Activated T-cell treated with anti-CD3 and anti-CD28 coated beads, Interleukin-2, amount 50 U/mL, for 24 hours (primary cell): Measurements from ENCODE around the gene KLF7.

Experiments used
- DNase-seq: peaks from one replicate; pipeline ENCODE4 v3.0.0-alpha.2; 2020
- H3K27ac Mint-ChIP-seq: 2 replicates; pipeline ENCODE4 v1.8.0; 2020; ENCODE audit warnings: mild to moderate bottlenecking, mixed read lengths
- H3K27me3 Mint-ChIP-seq: 2 replicates; pipeline ENCODE4 v1.8.0; 2020; ENCODE audit warnings: mixed read lengths
- H3K36me3 Mint-ChIP-seq: 2 replicates; pipeline ENCODE4 v1.8.0; 2020; ENCODE audit warnings: low read depth, mixed read lengths
- H3K4me1 Mint-ChIP-seq: 2 replicates; pipeline ENCODE4 v1.8.0; 2020; ENCODE audit warnings: low read depth, mixed read lengths
- H3K4me3 Mint-ChIP-seq: 2 replicates; pipeline ENCODE4 v1.8.0; 2020; ENCODE audit warnings: mild to moderate bottlenecking, moderate library complexity, mixed read lengths
- H3K9me3 Mint-ChIP-seq: 2 replicates; pipeline ENCODE4 v1.8.0; 2020; ENCODE audit warnings: mixed read lengths

Gene KLF7

DNA sequence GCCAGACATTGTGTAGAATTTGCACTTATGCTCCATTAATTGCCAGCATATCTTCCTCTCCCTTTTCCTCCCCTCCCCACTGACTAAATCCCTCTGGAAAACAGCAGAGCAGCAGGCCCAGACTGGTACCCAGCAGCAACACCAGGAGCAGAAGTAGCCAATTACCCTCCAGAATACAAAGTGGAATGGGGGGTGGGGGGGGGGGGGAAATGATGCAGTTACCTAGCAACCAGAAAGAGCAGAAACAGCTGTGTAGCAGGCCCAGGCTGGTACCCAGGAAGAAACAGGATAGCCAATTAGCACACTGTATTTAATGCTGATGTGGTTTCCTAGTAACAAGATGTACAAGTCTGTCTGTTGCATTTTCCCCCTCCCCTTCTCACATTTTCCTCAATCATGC, 52.3 kb downstream of the KLF7 start:
- H3K9me3 Mint-ChIP-seq: no peaks in the 10 kb centered on the region
- peaks cover 36% of the 10 kb centered on the region for H3K4me1 Mint-ChIP-seq
- no peak overlapping the region for H3K27ac Mint-ChIP-seq
- DNase-seq: no peak
- H3K4me3 Mint-ChIP-seq: no peak overlapping the region
- H3K27me3 Mint-ChIP-seq: no peaks in the 10 kb centered on the region
- peaks cover 13% of the 10 kb centered on the region for H3K36me3 Mint-ChIP-seq

DNA sequence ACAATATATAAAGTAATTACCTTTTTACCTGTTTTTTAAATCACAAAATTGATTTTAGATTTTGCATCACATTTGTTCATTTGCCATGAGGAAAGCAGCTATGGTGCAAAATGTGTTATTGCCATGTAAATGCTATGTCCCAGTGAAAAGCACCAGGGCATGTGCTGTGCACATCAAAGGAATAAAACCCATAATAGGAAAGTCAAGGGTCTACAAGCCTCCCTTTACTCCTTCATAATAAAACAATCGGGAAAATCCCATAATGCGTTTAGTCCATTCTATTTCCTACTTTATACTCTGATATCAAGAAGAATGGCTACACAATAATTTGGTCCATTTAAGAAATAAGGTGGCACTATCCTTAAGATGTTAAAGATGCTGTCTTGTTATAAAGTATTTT, 53.0 kb downstream of the KLF7 start:
- peaks cover 41% of the 10 kb centered on the region for H3K4me1 Mint-ChIP-seq
- H3K9me3 Mint-ChIP-seq: no peaks in the 10 kb centered on the region

GRCh38 chr2:207112383-207112782, 53.4 kb downstream of the KLF7 start:
- no peak for DNase-seq
- Mint-ChIP-seq H3K36me3 (peaks cover 16% of the 10 kb centered on the region), H3K27me3 (no peaks in the 10 kb centered on the region), H3K9me3 (no peaks in the 10 kb centered on the region), H3K4me1 (peaks cover 45% of the 10 kb centered on the region), H3K27ac (no peak overlapping the region), H3K4me3 (no peak overlapping the region)

More for the DNA sequence above, 53.0 kb downstream of the KLF7 start:
- no peak overlapping the region for H3K27ac Mint-ChIP-seq
- DNase-seq: no peak
- no peak overlapping the region for H3K4me3 Mint-ChIP-seq
- H3K27me3 Mint-ChIP-seq: no peaks in the 10 kb centered on the region
- H3K36me3 Mint-ChIP-seq: peaks cover 13% of the 10 kb centered on the region

GRCh38 chr2:207111757-207112156, 54.0 kb downstream of the KLF7 start:
- Mint-ChIP-seq H3K9me3 (no peaks in the 10 kb centered on the region), H3K4me1 (peaks cover 49% of the 10 kb centered on the region), H3K27ac (no peak overlapping the region), H3K27me3 (no peaks in the 10 kb centered on the region), H3K36me3 (peaks cover 21% of the 10 kb centered on the region), H3K4me3 (no peak overlapping the region)
- no peak for DNase-seq

DNA sequence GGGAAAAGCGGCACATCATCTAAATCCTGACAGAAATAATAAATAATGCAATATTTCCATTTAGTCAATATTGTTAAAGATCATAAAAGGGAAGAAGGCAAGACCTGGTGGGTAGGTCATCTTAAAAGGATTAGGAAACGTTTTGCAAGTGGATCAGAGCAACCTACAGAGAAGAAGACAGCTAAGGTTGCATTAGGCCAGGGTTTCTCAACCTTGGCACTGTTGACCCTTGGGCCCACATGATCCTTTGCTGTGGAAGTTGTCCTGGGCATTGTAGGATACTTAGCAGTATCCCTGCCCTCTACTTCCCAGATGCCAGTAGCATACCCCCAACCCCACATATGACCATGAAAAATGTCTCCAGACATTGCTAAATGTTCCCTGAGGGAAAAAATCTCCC, 55.0 kb downstream of the KLF7 start:
- Mint-ChIP-seq H3K36me3 (peaks cover 28% of the 10 kb centered on the region), H3K27ac (no peak overlapping the region), H3K4me1 (peaks cover 49% of the 10 kb centered on the region), H3K4me3 (no peak overlapping the region), H3K9me3 (no peaks in the 10 kb centered on the region), H3K27me3 (no peaks in the 10 kb centered on the region)
- DNase-seq: no peak

DNA sequence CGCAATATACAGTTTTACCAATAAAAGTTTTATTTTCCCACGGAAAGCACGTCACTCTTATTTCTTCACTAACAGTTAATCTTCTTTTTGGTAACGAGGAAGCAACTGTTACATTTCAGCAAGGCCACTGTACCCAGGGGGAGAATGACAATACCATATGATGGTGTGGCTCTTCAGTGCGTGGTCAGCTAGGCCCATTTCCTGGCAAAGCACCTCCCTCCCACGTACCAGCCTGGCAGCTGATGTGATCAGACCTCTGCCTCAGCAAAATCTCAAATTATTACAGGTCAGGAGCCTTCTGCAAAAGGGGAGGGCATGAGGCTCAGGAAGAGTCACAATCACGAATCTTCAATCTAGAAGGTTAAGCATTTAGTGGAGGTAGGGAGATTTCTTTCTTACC, 55.4 kb downstream of the KLF7 start:
- Mint-ChIP-seq H3K36me3 (peaks cover 28% of the 10 kb centered on the region), H3K4me3 (no peak overlapping the region), H3K9me3 (no peaks in the 10 kb centered on the region), H3K4me1 (peaks cover 49% of the 10 kb centered on the region), H3K27me3 (no peaks in the 10 kb centered on the region), H3K27ac (no peak overlapping the region)
- no peak for DNase-seq

DNA sequence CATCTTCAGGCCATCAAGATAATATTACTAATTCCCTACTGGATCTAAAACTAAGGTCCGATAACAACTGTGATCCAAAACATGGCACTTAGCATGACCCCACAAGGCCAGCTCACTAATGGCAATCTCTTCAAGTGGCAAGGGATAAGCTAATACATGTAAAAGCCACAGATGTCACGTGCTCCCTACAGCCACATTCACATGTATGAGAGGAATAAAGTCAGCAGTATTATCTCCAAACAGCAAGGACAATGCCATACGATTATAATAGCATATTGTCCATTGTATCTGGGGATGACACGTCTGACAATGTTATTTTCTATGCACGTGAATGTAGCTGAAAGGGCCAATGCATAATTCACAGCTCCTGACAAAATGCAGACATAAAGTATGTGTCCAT, 56.0 kb downstream of the KLF7 start:
- peaks cover 52% of the 10 kb centered on the region for H3K4me1 Mint-ChIP-seq

DNA sequence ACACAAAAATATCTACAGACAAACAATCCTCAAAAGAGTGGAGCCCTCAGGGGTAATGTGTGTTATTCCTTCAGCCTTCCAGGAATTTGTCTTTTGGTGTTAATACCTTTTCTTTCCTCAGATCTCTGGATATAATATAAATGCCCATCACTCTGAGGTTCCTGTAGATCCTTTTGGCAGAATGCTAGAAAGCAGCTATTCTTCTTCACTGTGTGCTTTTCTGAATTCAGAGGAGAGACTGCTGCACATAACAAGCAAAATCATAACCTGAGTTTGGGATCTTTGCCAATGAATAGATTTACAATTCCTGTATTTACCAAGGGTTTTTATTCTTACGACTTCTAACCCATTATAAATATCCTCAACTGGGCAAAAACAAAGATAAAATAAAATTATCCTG, 57.3 kb downstream of the KLF7 start:
- H3K9me3 Mint-ChIP-seq: no peaks in the 10 kb centered on the region
- no peaks in the 10 kb centered on the region for H3K27me3 Mint-ChIP-seq
- no peak for DNase-seq
- H3K36me3 Mint-ChIP-seq: peaks cover 24% of the 10 kb centered on the region
- H3K4me3 Mint-ChIP-seq: no peak overlapping the region
- H3K27ac Mint-ChIP-seq: no peak overlapping the region
- H3K4me1 Mint-ChIP-seq: peaks cover 45% of the 10 kb centered on the region

More for the DNA sequence above, 56.0 kb downstream of the KLF7 start:
- H3K9me3 Mint-ChIP-seq: no peaks in the 10 kb centered on the region
- H3K27ac Mint-ChIP-seq: no peak overlapping the region
- H3K4me3 Mint-ChIP-seq: no peak overlapping the region
- H3K36me3 Mint-ChIP-seq: peaks cover 28% of the 10 kb centered on the region
- DNase-seq: no peak
- no peaks in the 10 kb centered on the region for H3K27me3 Mint-ChIP-seq

GRCh38 chr2:207107551-207107950, 58.2 kb downstream of the KLF7 start:
- Mint-ChIP-seq H3K36me3 (peaks cover 24% of the 10 kb centered on the region), H3K9me3 (no peaks in the 10 kb centered on the region), H3K27me3 (no peaks in the 10 kb centered on the region), H3K4me1 (peaks cover 42% of the 10 kb centered on the region), H3K27ac (no peak overlapping the region), H3K4me3 (peak overlapping the region; percentile 50)
- DNase-seq: no peak

DNA sequence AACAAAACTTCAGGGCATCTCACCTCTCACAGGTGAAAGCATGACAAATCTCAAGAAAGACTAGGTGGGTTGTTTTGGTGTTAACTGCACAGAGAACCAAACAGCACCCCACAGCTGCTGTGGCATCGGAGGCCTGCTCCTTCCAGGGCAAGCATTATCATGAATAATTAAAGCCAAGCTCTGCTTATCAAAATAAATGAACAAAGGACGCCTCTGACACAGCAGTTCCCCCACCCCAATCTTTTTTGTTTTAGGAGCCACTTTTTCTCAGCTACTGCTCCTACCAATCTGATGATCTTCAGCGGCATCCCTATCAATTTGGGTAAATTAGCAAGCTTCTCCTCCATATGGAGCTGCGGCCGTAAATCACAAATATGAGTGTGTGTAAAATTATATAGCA, 58.6 kb downstream of the KLF7 start:
- H3K36me3 Mint-ChIP-seq: peaks cover 24% of the 10 kb centered on the region
- DNase-seq: no peak
- H3K4me1 Mint-ChIP-seq: peaks cover 39% of the 10 kb centered on the region
- no peak overlapping the region for H3K27ac Mint-ChIP-seq
- no peak overlapping the region for H3K4me3 Mint-ChIP-seq
- H3K9me3 Mint-ChIP-seq: no peaks in the 10 kb centered on the region
- H3K27me3 Mint-ChIP-seq: no peaks in the 10 kb centered on the region

- Mint-ChIP-seq H3K27me3 (no peaks in the 10 kb centered on the region), H3K4me1 (peaks cover 22% of the 10 kb centered on the region), H3K4me3 (no peak overlapping the region), H3K27ac (no peak overlapping the region), H3K9me3 (no peaks in the 10 kb centered on the region), H3K36me3 (peaks cover 20% of the 10 kb centered on the region)
- DNase-seq: no peak
Observed at GRCh38 chr2:207103132-207103531, 62.6 kb downstream of the KLF7 start.

GRCh38 chr2:207101984-207102383, 63.8 kb downstream of the KLF7 start:
- Mint-ChIP-seq H3K36me3 (peaks cover 10% of the 10 kb centered on the region), H3K4me1 (peaks cover 14% of the 10 kb centered on the region), H3K27ac (peak overlapping the region; percentile 13), H3K4me3 (no peak overlapping the region), H3K9me3 (no peaks in the 10 kb centered on the region), H3K27me3 (no peaks in the 10 kb centered on the region)
- no peak for DNase-seq

- no peaks in the 10 kb centered on the region for H3K27me3 Mint-ChIP-seq
- H3K27ac Mint-ChIP-seq: no peak overlapping the region
- no peak overlapping the region for H3K4me3 Mint-ChIP-seq
- H3K36me3 Mint-ChIP-seq: no peaks in the 10 kb centered on the region
- DNase-seq: no peak
- H3K9me3 Mint-ChIP-seq: no peaks in the 10 kb centered on the region
- H3K4me1 Mint-ChIP-seq: peaks cover 11% of the 10 kb centered on the region
Observed at GRCh38 chr2:207097278-207097677, 68.5 kb downstream of the KLF7 start.

DNA sequence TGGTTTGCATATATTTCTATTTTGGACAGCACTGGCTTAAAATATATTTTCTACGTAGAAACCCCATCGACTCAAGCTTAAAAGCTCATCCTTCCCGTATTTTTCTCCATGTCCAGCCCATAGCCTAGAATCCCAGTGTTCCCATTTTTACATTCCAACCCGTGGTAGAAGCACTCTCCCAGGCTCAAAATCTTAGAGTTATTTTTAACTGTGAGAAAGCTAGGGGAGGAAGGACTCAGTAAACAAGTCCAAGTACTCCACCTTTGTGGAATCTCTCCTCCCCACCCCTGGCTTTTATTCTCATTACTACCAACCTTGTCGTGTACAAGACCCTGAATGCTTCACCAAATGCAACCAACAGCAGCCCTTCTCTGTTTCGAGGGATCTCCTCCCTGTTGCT, 69.8 kb downstream of the KLF7 start:
- peaks cover 2% of the 10 kb centered on the region for H3K9me3 Mint-ChIP-seq
- DNase-seq: no peak
- no peaks in the 10 kb centered on the region for H3K36me3 Mint-ChIP-seq
- no peak overlapping the region for H3K27ac Mint-ChIP-seq
- peaks cover 17% of the 10 kb centered on the region for H3K4me1 Mint-ChIP-seq
- H3K27me3 Mint-ChIP-seq: no peaks in the 10 kb centered on the region
- H3K4me3 Mint-ChIP-seq: no peak overlapping the region

- Mint-ChIP-seq H3K27ac (no peak overlapping the region), H3K4me3 (no peak overlapping the region), H3K27me3 (no peaks in the 10 kb centered on the region), H3K4me1 (peaks cover 38% of the 10 kb centered on the region), H3K36me3 (peaks cover 1% of the 10 kb centered on the region), H3K9me3 (peaks cover 2% of the 10 kb centered on the region)
- DNase-seq: no peak
Observed at GRCh38 chr2:207093234-207093633, 72.5 kb downstream of the KLF7 start.

- DNase-seq: no peak
- Mint-ChIP-seq H3K4me3 (no peak overlapping the region), H3K9me3 (peaks cover 2% of the 10 kb centered on the region), H3K36me3 (peaks cover 3% of the 10 kb centered on the region), H3K27me3 (no peaks in the 10 kb centered on the region), H3K4me1 (peaks cover 40% of the 10 kb centered on the region), H3K27ac (no peak overlapping the region)
Observed at GRCh38 chr2:207092818-207093217, 72.9 kb downstream of the KLF7 start.
